Stimulated activated CD4-positive, alpha-beta T cell treated with anti-CD3 and anti-CD28 coated beads, Interleukin-2, amount 100 ng/mL, for 4 hours (primary cell): ENCODE measurements around the gene VARS1.

ENCODE experiments used
- DNase-seq: peaks from one replicate; pipeline ENCODE4 v3.0.0-alpha.2; 2020; ENCODE audit warnings: low read depth

VARS1 gene

DNA sequence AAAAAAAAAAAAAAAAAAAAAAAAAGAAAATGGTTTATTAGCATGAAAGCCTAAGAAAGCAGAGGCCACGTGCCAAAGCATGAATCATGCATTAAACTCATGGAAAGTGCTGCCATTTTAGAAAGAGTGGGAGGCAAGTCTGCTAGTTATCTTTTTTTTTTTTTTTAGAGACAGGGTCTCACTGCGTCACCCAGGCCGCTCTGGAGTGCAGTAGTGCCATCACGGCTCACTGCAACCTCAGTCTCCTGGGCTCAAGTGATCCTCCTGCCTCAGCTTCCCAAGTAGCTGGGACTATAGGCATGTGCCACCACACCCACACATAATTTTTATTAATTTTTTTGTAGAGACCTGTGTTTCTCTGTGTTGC lies 23.6 kb downstream of the VARS1 start:
- peak; percentile 62 for DNase-seq

DNA sequence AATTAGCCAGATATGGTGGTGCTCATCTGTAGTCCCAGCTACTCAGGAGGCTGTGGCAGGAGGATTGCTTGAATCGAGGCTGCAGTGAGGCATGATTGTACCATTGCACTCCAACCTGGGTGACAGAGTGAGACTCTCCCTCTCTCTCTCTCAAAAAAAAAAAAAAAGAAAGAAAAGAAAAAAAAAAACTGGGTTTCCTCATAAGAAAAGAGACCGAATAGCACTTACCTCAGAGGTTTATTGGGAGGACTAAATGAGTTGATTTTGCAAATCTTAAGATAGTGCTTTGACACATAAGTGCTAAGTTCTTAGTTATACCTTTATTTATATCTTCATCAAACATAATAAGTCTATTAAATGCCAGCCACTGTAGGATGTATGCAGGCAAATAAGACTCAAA lies 24.7 kb downstream of the VARS1 start:
- DNase-seq, result no peak

DNA sequence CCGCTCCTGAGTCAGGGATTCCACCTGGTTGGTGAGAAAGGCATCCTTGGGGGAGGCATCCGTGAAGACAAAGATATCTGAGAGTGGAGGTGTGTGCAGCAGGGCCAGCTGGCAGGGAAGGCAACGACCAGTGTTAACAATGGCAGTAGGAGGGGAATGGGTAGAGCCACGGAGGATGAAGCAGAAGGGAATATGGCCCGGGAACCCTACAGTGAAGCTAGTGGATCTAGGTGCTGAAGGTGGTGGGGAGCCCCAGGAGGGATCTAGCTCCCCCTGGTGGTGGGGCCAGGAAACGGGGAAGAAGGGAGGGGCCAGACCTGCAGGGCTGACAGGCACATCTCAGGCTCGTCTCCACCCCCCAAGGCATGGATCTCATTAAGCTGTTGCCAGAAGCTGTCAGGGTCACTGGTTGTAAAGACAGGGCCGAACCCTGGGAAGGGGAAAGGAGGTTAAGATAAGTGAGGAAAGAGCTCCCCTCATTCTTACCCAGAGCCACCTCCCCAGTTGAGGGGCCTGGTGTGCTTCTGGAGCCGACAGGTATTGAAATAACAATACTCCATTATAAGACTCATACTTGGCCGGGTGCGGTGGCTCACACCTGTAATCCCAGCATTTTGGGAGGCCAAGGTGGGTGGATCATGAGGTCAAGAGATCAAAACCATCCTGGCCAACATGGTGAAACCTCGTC lies 25.7 kb downstream of the VARS1 start:
- DNase-seq, result peak; percentile 72

DNA sequence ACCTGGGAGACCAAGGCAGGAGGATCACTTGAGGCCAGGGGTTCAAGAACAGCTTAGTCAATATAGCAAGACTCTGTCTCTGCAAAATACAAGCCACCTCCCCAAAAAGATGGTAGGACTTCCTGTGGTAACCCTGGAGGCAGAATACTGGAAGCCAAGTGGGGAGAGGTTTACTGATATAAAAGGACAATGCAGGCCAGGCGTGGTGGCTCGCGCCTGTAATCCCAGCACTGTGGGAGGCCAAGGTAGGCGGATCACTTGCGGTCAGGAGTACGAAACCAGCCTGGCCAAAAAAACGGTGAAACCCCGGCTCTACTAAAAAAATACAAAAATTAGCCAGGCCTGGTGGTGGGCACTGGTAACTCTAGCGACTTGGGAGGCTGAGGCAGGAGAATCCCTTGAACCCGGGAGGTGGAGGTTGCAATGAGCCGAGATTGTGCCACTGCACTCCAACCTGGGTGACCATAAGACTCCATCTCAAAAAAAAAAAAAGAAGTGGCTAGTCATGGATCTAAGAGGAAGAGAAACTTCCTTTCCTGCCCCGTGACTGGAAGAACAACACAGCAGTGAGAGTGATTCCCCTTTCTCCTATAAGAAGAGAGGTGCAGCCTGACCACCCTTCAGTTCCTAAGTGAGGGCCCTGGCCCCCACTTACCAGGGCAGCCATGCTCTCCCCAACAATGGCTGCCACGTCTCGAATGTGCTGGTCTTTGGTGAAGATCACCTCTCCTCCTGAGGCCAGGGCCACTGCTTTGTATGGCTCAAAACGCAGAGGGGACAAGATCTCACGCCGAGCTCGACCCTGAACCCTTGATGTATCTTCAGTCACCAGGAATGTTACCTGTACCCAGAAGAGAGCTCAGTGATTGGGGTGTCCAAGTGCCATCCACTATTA lies 26.9 kb downstream of the VARS1 start:
- no peak for DNase-seq

DNA sequence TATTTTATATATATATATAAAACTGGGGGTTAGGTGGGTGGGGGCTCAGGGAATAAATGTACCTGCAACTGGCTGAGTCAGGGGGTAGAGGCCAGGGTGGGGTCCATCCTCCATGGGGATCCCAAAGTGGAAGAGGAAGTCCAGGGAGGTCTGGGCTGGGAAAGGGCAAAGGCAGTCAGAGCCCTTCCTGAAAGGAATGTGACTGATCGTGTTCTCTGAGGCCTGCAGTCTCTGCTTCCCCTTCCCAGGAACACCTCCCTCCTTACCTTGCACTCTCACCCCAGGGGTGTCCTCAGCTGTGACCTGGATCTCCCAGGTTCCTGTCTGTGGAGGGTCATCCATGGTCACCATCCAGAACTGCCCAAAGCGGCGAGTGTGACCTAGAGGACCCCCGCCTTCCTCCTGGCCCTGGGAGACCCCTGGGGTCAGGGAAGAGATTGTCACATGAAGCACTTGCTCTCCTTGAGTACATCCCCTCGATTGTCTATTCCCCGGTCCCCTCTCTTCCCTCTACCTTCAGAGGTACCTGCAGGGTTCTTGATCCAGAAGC lies 28.4 kb downstream of the VARS1 start:
- no peak for DNase-seq

DNA sequence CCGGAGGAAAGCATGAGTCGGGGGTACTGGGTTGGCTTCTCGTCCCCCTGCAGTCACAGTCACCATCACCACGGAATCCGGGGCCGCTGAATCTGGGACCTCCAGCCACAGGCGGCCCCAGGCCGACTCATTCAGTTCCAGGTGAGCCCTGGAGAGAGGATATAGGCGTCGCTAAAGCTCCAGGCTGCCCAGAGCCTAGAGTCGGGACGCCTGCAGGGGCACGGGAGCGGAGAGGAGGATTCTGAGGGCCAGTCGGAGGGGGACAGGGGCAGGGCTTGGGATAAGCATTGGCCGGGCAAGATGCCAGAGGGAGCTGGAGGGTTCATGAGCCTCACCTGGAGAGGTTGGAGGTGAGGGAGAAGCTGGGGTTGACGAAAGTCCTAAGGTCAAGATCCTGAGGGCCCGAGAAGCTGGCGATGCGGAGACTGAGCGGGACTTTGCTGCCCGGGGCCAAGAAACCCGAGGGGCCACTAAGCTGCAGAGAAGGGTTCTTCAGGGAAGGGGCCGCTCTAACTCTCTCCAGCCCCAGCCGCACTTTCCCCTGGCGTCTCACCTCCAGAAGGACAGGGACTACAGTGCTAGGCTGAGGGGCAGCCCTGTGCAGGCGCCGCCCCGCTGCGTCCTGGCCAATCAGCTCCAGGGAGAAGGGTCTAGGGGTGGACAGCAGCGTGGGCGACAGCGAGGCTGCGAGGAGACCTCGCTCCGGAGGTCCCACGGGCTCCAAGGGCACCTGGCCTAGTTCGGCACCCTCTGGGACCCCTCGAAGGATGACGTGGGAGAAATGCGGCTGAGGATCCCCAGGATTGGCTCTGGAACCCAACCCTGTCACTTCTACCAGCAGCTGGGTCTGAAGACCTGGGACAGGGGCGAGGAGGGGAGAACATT lies 29.4 kb downstream of the VARS1 start:
- DNase-seq, result no peak

DNA sequence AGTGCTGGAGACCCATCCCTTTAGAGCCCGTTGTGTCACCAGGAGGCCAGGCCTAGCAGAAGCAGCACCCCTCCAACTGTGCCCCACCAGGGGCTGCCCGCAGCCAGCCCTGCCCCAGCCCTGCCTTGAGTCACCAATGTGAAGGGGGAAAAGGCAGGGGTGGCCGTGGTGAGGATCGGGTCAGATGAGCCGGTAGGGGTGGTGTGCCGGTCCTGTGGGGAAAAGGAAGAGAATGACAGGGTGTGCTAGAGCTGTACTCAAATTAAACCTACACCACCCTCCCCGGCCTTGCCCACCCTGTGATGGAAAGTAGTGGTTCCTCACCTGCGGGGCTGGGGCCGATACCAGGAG lies 30.0 kb downstream of the VARS1 start:
- DNase-seq, result no peak

DNA sequence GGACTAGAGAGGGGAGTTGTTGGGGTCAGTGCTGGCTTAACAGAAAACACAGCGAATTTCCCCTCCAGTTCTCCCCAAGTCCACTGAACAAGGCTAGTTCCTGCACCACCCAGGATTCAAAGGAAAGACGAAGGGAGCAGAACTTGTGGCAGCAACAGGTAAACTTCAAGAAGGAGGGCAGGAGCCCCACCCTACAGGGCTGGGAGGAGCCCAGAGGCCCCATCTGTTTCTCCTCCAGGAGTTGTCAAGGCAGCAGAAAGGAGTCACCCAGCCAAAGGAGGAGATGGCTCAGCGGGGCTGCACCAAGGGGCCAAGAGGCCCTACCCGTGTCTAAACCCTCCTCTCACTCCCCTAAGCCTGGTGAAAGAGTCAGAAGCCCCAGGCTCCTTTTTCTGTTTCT lies 31.4 kb downstream of the VARS1 start:
- no peak for DNase-seq

DNA sequence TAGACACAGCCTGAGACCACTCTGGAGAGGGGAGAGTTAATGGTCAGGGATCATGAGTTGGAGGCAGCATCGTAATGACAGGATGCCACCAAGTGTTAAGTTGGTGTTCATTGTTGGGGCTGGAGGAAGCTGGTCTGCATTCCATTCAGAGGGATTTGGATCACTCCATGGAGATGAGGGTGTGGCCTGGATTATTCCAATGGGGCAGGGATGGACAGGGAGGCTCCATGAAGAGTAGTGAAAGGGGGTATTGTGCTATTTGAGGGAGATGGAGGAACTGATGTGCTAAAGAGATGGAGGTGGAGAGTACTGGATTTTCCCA lies 32.0 kb downstream of the VARS1 start:
- no peak for DNase-seq

DNA sequence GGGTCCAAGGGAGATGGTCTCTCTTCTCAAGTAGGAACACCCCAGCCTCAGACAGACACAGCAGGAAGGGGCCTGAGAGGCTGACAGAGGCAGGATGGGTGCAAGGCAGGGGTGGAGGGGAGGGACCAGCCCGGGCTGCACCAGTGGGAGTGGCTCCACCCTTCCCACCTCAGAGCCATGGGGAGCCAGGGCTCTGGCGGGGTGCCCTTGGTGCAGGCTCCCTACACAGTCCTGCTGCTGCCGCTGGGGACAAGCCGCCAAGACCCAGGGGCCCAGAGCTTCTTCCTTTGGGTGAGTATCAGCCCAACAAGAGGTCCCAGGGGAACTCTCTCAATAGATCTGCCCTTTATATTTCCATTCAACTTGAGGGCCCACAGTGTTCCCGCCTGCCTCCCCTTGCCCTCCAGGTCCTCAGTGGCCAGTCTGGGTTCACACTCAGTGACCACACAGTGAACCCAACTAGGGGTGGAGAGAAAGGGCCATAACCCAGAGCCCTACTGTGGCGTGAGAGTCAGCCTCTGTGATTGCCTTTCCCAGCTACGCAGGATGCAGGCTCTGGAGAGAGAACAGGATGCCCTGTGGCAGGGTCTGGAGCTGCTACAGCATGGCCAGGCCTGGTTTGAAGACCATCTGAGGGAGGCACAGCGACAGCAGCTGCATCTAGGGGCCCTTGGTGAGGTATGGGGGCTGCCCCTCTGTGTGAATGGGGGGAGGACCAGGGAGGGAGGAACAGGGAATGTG lies 32.5 kb downstream of the VARS1 start:
- no peak for DNase-seq

DNA sequence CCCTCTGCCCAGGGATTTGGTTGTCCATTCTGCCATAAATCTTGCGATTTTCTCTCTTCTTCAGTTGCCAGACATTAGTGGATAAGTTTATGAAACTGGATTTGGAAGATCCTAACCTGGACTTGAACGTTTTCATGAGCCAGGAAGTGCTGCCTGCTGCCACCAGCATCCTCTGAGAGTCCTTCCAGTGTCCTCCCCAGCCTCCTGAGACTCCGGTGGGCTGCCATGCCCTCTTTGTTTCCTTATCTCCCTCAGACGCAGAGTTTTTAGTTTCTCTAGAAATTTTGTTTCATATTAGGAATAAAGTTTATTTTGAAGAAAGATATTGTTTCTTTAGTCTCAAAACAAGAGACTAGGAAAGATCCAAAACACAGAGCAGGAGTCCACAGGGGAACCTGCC lies 33.2 kb downstream of the VARS1 start, which contains the start of gene SAPCD1:
Gene SAPCD1, plus strand, starts transcription at position 301 of the 400 bp plus-strand sequence. CDS start 399 bp downstream, outside the sequence.
- no peak for DNase-seq

DNA sequence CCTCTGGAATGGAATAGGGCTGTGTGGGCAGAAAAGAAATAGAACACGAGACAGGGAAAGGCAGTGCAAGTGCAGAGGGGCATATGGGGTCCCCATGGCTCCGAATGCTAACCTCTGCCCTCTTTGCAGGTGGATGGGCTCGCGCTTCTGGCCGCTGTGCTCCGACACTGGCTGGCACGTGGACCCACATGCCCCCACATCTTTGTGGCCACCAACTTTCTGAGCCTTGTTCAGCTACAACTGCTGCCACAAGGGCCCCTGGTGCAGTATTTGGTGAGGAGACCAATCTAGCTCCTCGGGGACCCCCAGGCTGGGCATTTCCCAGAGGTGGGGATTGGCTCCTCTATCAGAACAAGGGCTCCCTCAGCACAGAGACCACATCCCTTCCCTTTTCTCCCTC lies 34.2 kb downstream of the VARS1 start:
- no peak for DNase-seq

DNA sequence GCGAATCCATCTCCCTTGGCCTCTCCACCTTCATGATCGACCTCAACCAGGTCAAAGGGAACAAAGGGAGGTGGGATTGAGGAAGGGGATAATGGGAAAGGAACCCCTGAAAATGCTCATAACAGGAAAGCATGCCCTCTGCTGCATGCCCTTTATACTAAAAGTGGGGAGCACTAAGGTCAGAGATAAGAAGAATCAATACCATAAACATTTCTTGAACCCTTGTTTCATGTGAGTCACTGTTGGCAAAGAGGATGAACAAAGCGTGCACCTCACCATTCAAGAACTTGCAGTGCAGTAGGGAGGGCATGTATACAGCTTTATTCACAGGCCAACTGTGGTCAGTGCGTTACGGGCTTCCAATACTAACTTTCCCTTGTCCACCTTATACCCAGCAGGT lies 34.8 kb downstream of the VARS1 start:
- no peak for DNase-seq

DNA sequence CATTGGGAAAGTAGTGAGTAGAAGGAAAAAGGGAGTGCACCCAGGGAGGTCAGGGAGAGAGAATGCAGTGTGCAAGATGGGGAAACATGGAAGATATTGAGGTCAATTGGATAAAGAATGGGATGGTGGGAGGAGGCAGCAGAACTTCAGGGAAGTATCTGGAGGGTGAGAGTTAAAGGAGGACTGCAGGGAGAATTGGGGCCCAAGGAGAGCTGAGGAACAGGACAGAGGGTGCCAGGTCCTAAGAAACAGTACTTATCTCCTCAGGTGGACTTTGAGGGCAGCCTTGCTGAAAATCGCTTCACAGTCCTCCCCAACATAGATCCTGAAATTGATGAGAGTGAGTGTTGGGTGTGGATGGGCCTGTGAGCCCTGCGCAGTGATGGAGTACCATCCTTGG lies 37.3 kb downstream of the VARS1 start:
- no peak for DNase-seq

DNA sequence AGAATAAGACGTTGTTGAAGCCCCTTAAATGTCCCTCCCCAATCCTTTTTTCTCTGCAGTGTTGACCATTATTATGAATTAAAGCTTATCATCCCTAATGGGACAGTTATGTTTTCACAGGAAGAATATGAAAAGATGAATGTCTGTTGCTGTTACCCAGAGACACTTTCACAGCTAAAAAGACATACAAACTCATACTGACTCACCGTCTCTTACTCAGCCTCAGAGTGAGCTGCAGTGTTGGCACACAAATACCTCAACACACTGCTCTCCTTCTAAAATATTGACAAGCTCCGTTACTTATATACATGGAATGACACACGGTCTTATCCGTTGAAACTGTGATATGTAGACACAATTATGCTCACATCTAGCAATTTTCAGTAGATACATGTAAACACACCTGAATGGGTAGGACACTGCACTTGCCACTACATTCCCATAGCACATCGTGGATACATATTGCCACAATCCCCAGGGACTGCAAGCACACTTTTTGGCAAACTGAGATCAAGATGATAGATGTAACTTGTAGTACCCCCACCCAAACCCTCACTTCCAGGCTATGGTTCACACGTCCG lies 42.7 kb downstream of the VARS1 start:
- no peak for DNase-seq

DNA sequence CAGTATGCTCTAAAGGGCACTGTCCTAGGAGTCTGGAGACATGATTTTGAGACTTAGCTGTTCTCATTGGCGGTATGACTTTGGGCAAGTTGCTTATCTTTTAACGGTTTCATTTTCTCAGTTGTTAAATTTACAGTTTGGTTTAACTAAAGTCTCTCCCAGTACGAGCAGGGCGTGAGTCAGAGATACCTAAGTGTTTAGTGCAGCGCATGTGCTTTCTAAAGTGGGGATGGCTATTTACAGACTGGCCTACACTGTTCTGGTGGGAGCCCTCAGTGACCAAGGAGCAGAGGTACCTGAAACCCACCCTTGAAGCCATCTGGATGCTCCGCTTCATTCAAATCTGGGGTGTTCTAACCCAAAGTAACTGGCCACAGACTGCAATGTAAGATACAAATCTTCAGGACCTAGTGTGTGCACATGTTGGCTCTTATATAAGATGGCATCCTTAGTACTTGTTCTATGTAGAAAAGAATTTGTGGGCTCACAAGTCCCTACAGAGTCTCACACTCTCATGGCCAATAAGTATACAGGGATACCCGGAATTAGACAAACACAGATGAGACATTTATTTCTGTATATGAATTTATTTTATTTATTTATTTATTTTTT lies 45.0 kb downstream of the VARS1 start:
- DNase-seq, result no peak

DNA sequence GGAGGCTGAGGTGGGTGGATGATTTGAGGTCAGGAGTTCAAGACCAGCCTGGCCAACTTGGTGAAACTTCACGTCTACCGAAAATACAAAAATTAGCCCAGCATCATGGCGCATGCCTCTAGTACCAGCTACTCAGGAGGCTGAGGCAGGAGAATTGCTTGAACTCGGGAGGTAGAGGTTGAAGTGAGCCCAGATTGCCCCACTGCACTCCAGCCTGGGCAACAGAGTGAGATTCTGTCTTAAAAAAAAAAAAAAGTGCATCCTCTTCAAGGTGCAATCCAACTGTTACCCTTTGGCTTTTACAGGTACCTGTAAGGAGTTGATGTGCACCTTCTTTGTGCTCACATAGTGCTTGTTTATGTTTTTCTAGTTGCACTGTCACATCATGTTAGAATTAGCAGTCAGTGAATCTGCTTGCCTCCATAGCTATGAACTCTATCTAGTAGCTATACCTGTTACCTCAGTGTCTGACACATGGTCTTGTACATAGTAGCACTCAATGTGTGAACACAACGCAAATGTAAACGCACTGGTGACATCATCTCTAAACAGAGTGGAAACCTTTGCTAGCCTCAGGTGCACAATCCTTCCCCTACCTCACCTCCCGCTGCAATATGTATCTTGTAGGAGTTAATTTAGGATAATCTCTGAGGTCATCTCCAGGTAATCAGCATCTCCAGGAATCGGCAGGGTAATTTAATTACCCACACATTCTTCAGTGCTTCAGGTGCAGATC lies 46.1 kb downstream of the VARS1 start:
- DNase-seq, result no peak
